Epithelial cell of prostate (primary cell): ENCODE measurements around the gene RAPGEF2.

ENCODE experiments used
- DNase-seq: peaks from one replicate; pipeline ENCODE4 v3.0.0-alpha.2; 2011; ENCODE audit warnings: low read depth, low spot score
- H3K27ac ChIP-seq: fragments of 450-650 bp; 2 replicates; pipeline ENCODE4 v1.5.1; 2017; ENCODE audit warnings: mild to moderate bottlenecking

RAPGEF2 gene

GRCh38 chr4:159266981-159267868, 164.3 kb downstream of the RAPGEF2 start:
- H3K27ac ChIP-seq: no peak overlapping the region
- DNase-seq: no peak

GRCh38 chr4:159267869-159268285, 165.0 kb downstream of the RAPGEF2 start:
- no peak overlapping the region for H3K27ac ChIP-seq
- DNase-seq: no peak

DNA sequence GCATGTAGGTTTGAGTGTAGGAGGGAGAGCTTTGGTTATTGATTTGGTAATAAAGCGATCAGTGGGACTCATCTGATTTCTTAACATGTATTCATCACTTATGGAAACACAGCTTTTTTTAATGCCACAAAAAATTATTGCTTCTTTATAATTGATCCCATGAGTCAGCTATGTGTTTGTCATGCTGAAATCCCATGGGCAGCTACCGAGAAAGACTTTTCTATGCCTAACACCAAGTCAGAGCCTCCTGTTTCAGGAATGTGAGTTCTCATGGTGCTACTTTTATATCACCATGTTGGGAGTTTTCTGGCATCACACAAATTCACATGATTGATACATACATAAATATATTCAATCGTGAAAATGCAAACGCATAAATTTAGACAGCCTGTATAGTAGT, 165.7 kb downstream of the RAPGEF2 start:
- no peak for DNase-seq
- H3K27ac ChIP-seq: no peak overlapping the region

GRCh38 chr4:159269116-159269515, 166.2 kb downstream of the RAPGEF2 start:
- no peak for DNase-seq
- no peak overlapping the region for H3K27ac ChIP-seq

DNA sequence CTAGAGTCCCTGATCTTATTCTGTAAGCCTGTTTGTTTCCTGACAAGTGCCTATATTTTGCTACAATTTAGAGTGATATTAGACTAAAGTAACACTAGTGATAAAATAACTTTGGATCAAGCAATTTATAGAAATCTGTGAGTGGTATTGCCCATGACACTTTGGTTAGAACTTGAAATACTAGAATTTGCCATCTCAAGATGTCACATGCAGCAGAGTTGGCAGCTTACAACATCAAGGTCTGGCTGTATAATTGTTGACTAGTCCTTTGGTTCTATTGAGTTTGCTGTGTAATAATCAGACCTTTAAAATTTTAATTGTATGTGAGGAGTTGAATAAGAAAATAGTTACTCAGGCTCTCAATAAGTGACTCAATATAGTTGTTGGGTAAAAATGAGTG, 167.1 kb downstream of the RAPGEF2 start:
- no peak for DNase-seq
- H3K27ac ChIP-seq: no peak overlapping the region

- no peak for DNase-seq
- peak overlapping the region; percentile 40 for H3K27ac ChIP-seq
Measured at GRCh38 chr4:159271856-159272255, 169.0 kb downstream of the RAPGEF2 start.

- H3K27ac ChIP-seq: peak overlapping the region; percentile 40
- DNase-seq: no peak
Measured at GRCh38 chr4:159272273-159273140, 169.6 kb downstream of the RAPGEF2 start.

DNA sequence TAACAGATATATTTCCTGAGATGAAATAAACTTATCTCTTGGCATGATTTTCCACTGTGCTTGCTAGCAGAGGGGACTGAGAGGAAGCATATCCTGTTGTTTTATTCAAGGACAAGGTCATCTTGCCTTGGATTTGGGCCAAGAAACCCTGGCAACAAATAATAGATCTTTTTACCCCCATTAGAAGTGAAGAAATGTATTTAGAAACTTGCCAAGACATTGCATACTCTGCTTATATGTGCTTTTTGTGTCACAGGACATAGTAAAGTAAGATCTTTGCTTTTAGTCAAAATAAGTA, 170.2 kb downstream of the RAPGEF2 start:
- DNase-seq: no peak
- H3K27ac ChIP-seq: no peak overlapping the region

- no peak for DNase-seq
- peak overlapping the region; percentile 15 for H3K27ac ChIP-seq
Measured at GRCh38 chr4:159273841-159274240, 171.0 kb downstream of the RAPGEF2 start.

DNA sequence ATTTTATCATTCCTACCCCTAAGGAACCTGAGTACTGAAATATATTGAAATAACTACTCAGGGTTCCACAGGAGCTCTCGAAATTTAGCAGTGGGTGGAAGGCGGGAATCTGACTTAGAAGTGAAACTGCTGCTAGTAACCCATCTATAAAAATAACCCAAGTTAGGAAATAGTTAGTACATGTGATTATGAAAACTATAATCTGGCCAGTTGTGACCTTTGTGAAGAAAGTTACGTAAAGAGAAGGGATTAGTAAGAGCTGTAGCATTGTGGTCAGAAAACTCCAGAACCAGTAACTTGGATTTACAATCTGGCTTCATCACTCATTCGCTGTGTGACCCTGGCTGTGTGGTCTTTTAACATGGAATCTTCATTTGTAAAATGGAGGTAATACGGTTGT, 175.5 kb downstream of the RAPGEF2 start:
- no peak for DNase-seq
- H3K27ac ChIP-seq: no peak overlapping the region

- no peak overlapping the region for H3K27ac ChIP-seq
- DNase-seq: no peak
Measured at GRCh38 chr4:159279084-159279483, 176.2 kb downstream of the RAPGEF2 start.

GRCh38 chr4:159280442-159281172, 177.7 kb downstream of the RAPGEF2 start:
- no peak overlapping the region for H3K27ac ChIP-seq
- DNase-seq: no peak

DNA sequence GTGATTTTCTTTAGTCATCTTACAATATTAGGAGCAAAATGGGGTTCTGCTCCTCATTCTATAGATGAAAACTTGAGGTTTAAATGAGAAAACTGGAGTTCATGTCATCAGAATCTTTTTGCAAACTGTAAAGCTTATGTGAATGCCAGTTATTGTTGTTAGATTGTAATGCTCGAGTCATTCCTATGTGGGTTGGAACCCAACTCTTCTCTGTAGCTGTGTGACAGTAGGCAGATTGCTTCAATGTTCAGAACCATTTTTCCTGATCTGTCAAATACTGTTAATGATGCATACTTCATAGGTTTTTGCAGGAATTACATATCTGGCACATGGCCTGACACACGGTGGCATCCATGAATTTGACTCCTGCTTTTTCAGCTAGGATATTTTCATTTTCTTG, 178.9 kb downstream of the RAPGEF2 start:
- DNase-seq: no peak
- H3K27ac ChIP-seq: no peak overlapping the region

GRCh38 chr4:159282329-159282728, 179.4 kb downstream of the RAPGEF2 start:
- no peak for DNase-seq
- no peak overlapping the region for H3K27ac ChIP-seq

DNA sequence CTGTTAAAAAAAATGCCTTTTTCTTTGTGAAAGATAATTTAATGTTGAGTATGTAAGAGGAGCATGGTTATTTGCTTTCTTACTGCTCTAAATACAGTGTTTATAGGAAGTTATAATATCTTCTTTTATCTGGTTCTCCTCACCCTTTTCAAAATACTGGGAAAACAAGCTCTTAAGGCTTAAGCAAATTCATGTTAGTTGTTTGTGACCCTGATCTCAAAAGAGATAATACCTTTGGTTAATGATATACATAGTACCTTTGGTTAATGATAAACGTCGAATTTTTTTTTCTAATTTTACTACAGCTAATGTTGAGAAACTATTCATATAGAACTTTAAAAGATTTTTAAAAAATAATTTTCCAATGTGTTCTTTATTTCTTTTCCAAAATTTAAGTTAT, 180.1 kb downstream of the RAPGEF2 start:
- DNase-seq: no peak
- no peak overlapping the region for H3K27ac ChIP-seq

DNA sequence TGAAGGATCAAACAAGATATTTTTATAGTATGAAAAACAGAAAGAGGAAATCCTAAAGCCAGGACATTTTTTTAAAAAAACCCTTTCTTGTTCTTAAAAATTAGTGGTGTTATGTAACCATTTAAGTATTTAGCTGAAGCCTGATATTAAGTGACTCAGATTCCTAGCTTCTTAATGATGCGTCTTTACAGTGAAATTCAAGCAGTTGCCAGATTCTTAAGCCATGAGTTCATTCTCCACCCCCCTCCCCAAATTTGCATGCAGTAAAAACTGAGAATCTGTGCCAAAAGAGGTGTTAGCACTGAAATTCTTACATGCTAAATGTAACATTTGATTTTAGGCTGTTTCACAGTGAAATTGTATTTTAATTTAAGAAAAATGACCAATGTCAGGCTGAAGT, 180.8 kb downstream of the RAPGEF2 start:
- DNase-seq: no peak

DNA sequence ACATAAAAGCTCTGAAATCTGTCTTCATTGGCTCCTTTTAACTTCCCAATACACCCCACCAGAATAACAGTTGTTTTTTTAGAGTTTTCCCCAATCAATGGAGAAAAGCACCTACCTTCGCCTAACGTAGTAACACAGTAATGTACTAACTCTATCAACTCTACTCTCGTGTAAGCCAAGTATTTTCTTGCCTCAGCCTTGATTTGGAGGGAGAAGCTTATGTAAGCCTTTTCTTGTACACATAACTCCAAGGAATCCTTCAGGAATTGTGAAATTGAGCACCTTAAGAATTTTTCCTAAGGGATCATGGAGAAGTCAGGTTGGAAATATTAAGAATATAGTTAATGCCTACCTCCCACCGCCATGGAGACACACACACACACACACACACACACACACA, 181.2 kb downstream of the RAPGEF2 start:
- no peak overlapping the region for H3K27ac ChIP-seq
- DNase-seq: no peak

More for the DNA sequence above, 180.8 kb downstream of the RAPGEF2 start:
- H3K27ac ChIP-seq: no peak overlapping the region

DNA sequence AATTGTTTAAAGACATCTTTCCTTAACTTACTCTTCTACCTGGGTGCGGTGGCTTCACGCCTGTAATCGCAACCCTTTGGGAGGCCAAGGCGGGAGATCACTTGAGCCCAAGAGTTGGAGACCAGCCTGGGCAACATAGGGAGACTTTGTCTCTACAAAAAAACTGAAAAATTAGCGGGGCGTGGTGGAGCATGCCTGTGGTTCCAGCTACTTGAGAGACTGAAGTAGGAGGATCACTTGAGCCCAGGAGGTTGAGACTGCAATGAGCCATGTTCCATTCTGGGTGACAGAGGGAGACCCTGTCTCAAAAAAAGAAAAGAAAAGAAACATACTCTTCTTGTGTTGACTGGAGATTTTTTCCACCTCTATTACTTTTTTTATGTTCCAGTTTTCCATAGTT, 181.9 kb downstream of the RAPGEF2 start:
- DNase-seq: no peak
- H3K27ac ChIP-seq: no peak overlapping the region

DNA sequence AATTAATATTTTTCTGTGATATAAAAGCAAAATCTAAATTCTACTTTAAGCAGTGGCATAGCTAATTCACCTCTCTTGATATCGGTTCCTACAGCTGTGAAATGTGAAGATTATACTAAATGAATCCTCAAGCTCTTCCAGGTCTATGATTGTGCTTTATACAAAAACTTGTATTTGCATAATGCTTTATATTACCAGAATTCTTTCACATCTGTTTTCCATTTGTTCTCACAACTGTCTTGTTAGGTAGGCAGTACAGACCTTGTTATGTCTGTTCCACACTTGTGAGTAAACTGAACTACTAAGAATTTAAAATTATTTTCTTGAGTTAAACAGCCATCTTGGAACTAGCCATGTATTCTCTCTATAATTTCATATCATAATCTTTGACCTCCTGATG, 184.9 kb downstream of the RAPGEF2 start:
- no peak overlapping the region for H3K27ac ChIP-seq
- DNase-seq: no peak

- DNase-seq: no peak
- peak overlapping the region; percentile 54 for H3K27ac ChIP-seq
Measured at GRCh38 chr4:159289682-159290081, 186.8 kb downstream of the RAPGEF2 start.
